H9 (cell line): ENCODE data around the gene ROR1. TPM values are rescaled to one million over a fixed set of nuclear protein-coding genes. Genes with fewer than 3 reads are reported as not detected.
A peak's percentile ranks its signal among the peaks of the same experiment; 100 is the strongest.

Experiments used
- DNase-seq: peaks from one replicate; pipeline ENCODE4 v3.0.0-alpha.2; 2017
- H2AFZ ChIP-seq: one replicate; pipeline ENCODE4 v1.6.1; 2013; ENCODE audit warnings: mild to moderate bottlenecking, low read length, control low read depth, moderate library complexity
- H2AK5ac ChIP-seq: 2 replicates; pipeline ENCODE4 v1.6.1; 2013; ENCODE audit warnings: low read length, control low read depth, mixed read lengths; ENCODE audit not compliant: insufficient read length
- H2BK120ac ChIP-seq: one replicate; pipeline ENCODE4 v1.6.1; 2013; ENCODE audit warnings: low read depth, mild to moderate bottlenecking, low read length, control low read depth, inconsistent platforms; ENCODE audit not compliant: poor library complexity, severe bottlenecking
- H2BK12ac ChIP-seq: 2 replicates; pipeline ENCODE4 v1.6.1; 2013; ENCODE audit warnings: low read length, control low read depth, mixed read lengths, low read depth; ENCODE audit not compliant: insufficient read length
- H2BK15ac ChIP-seq: 2 replicates; pipeline ENCODE4 v1.6.1; 2013; ENCODE audit warnings: low read depth, low read length, control low read depth
- H2BK20ac ChIP-seq: one replicate; pipeline ENCODE4 v1.6.1; 2013; ENCODE audit warnings: low read depth, mild to moderate bottlenecking, low read length, control low read depth, inconsistent platforms; ENCODE audit not compliant: poor library complexity, severe bottlenecking
- H2BK5ac ChIP-seq: 2 replicates; pipeline ENCODE4 v1.6.1; 2013; ENCODE audit warnings: low read length, control low read depth, mixed read lengths; ENCODE audit not compliant: insufficient read length
- H3K14ac ChIP-seq: 2 replicates; pipeline ENCODE4 v1.6.1; 2013; ENCODE audit warnings: low read length, control low read depth; ENCODE audit not compliant: insufficient read depth
- H3K18ac ChIP-seq: 2 replicates; pipeline ENCODE4 v1.6.1; 2013; ENCODE audit warnings: low read depth, mild to moderate bottlenecking, mixed read lengths, low read length, control low read depth; ENCODE audit not compliant: insufficient read length
- H3K23ac ChIP-seq: 2 replicates; pipeline ENCODE4 v1.6.1; 2013; ENCODE audit warnings: low read length, control low read depth, mixed read lengths, low read depth; ENCODE audit not compliant: insufficient read length
- H3K23me2 ChIP-seq: 2 replicates; pipeline ENCODE4 v1.6.1; 2013; ENCODE audit warnings: low read depth, mild to moderate bottlenecking, mixed read lengths, low read length, control low read depth; ENCODE audit not compliant: insufficient read length, poor library complexity, severe bottlenecking
- H3K27ac ChIP-seq: 2 replicates; pipeline ENCODE4 v1.5.1; 2013; ENCODE audit warnings: low read length, control low read depth, mixed read lengths, low read depth; ENCODE audit not compliant: insufficient read length
- H3K27me3 ChIP-seq: 2 replicates; pipeline ENCODE4 v1.6.1; 2013; ENCODE audit warnings: low read length, control low read depth, inconsistent platforms; ENCODE audit not compliant: insufficient read depth
- H3K4ac ChIP-seq: 2 replicates; pipeline ENCODE4 v1.6.1; 2013; ENCODE audit warnings: low read depth, mild to moderate bottlenecking, control low read depth, inconsistent platforms, low read length, moderate library complexity
- H3K4me1 ChIP-seq: 2 replicates; pipeline ENCODE4 v1.6.1; 2013; ENCODE audit warnings: low read length, control low read depth, inconsistent platforms; ENCODE audit not compliant: insufficient read depth
- H3K4me2 ChIP-seq: 2 replicates; pipeline ENCODE4 v1.6.1; 2013; ENCODE audit warnings: low read length, control low read depth, mixed read lengths; ENCODE audit not compliant: insufficient read length, insufficient read depth
- H3K56ac ChIP-seq: 2 replicates; pipeline ENCODE4 v1.6.1; 2013; ENCODE audit warnings: low read depth, mild to moderate bottlenecking, mixed read lengths, low read length, control low read depth; ENCODE audit not compliant: insufficient read length
- H3K79me1 ChIP-seq: 2 replicates; pipeline ENCODE4 v1.6.1; 2013; ENCODE audit warnings: low read depth, mild to moderate bottlenecking, moderate library complexity, low read length, control low read depth, inconsistent platforms; ENCODE audit not compliant: insufficient read depth, poor library complexity, severe bottlenecking
- H3K79me2 ChIP-seq: 2 replicates; pipeline ENCODE4 v1.6.1; 2013; ENCODE audit warnings: low read length, control low read depth, inconsistent platforms; ENCODE audit not compliant: insufficient read depth
- H3K9ac ChIP-seq: 2 replicates; pipeline ENCODE4 v1.6.1; 2013; ENCODE audit warnings: low read length, control low read depth, mixed read lengths; ENCODE audit not compliant: insufficient read length; ENCODE audit errors: extremely low read depth
- H3K9me3 ChIP-seq: one replicate; pipeline ENCODE4 v1.6.1; 2013; ENCODE audit warnings: low read depth, low read length, inconsistent platforms; ENCODE audit not compliant: control insufficient read depth
- H3T11ph ChIP-seq: one replicate; pipeline ENCODE4 v1.6.1; 2013; ENCODE audit warnings: mild to moderate bottlenecking, low read length, control low read depth, inconsistent platforms
- H4K20me1 ChIP-seq: one replicate; pipeline ENCODE4 v1.6.1; 2013; ENCODE audit not compliant: control insufficient read depth, insufficient read length, insufficient read depth
- H4K5ac ChIP-seq: 2 replicates; pipeline ENCODE4 v1.6.1; 2013; ENCODE audit warnings: low read depth, mild to moderate bottlenecking, mixed read lengths, low read length, control low read depth; ENCODE audit not compliant: insufficient read length
- H4K8ac ChIP-seq: replicated peaks from 2 replicates; pipeline ENCODE4 v1.6.1; 2013; ENCODE audit warnings: low read length, control low read depth, mixed read lengths, low read depth; ENCODE audit not compliant: insufficient read length
- H4K91ac ChIP-seq: 2 replicates; pipeline ENCODE4 v1.6.1; 2013; ENCODE audit warnings: low read depth, mild to moderate bottlenecking, moderate library complexity, mixed read lengths, low read length, control low read depth; ENCODE audit not compliant: insufficient read length
- H3K27ac Mint-ChIP-seq, 3 experiments: 2 replicates in 2 of 3; 3 replicates in 1 of 3; pipeline ENCODE4 v1.8.0; 2020 to 2021; ENCODE audit warnings: mixed read lengths in 3 of 3, mild to moderate bottlenecking in 1 of 3, moderate library complexity in 1 of 3
- H3K27me3 Mint-ChIP-seq: 2 replicates; pipeline ENCODE4 v1.8.0; 2021; ENCODE audit warnings: low read depth, mild to moderate bottlenecking, moderate library complexity, mixed read lengths
- H3K36me3 Mint-ChIP-seq, 3 experiments: 2 replicates in 2 of 3; 3 replicates in 1 of 3; pipeline ENCODE4 v1.8.0; 2020 to 2021; ENCODE audit warnings: low read depth in 3 of 3, mixed read lengths in 3 of 3; ENCODE audit not compliant: insufficient read depth in 1 of 3
- H3K4me1 Mint-ChIP-seq, 2 experiments: 2 replicates each; pipeline ENCODE4 v1.8.0; 2020; ENCODE audit warnings: mixed read lengths in 2 of 2
- H3K4me3 Mint-ChIP-seq, 2 experiments: 2 replicates in 1 of 2; 3 replicates in 1 of 2; pipeline ENCODE4 v1.8.0; 2020 to 2021; ENCODE audit warnings: mild to moderate bottlenecking in 2 of 2, mixed read lengths in 2 of 2, moderate library complexity in 1 of 2
- H3K9me3 Mint-ChIP-seq, 2 experiments: 2 replicates in 1 of 2; 3 replicates in 1 of 2; pipeline ENCODE4 v1.8.0; 2020; ENCODE audit warnings: mild to moderate bottlenecking in 2 of 2, mixed read lengths in 2 of 2, moderate library complexity in 1 of 2
- CTCF ChIP-seq: fragments of 200-600 bp; sonication (generic); conservative IDR thresholded peaks from 3 replicates; pipeline ENCODE4 v1.8.0; 2021; ENCODE audit warnings: antibody characterized with exemption, mild to moderate bottlenecking
- WGBS: extraction: QIAGEN DNeasy Blood & Tissue Kit; methylation state at CpG from one replicate; pipeline ENCODE4 v1.1.7; 2013; ENCODE audit warnings: missing lambda C conversion rate, low lambda C conversion rate, mixed read lengths; ENCODE audit not compliant: insufficient read length; ENCODE audit errors: extremely low coverage; 5-methylcytosine and 5-hydroxymethylcytosine counted together
- total RNA-seq: library from RNA; stranded (reverse); gene quantifications from 2 replicates; pipeline ENCODE4 v1.2.1, GENCODE V29; 2021

Gene ROR1
- total RNA-seq, 1 experiment from 2014 or later: 75.9 TPM

GRCh38 chr1:63923302-63923701, 149.5 kb downstream of the ROR1 start:
- Histone ChIP-seq H2AFZ (no peak overlapping the region), H4K20me1 (no peaks in the 10 kb centered on the region), H2BK20ac (no peak overlapping the region), H3K9me3 (no peaks in the 10 kb centered on the region), H3K9ac (no peak overlapping the region), H2BK5ac (no peak overlapping the region), H2BK120ac (no peak overlapping the region), H3K4me1 (peaks cover 10% of the 10 kb centered on the region; the same call in 1 of the 2 replicates), H3K4me2 (no peak overlapping the region), H3K4ac (no peak overlapping the region), H4K91ac (no peak overlapping the region), H3K56ac (no peak overlapping the region), H4K5ac (no peak overlapping the region), H2BK15ac (no peak overlapping the region), H3K79me1 (peaks cover 4% of the 10 kb centered on the region), H3K23ac (no peak overlapping the region), H4K8ac (no peak overlapping the region), H3K27me3 (no peaks in the 10 kb centered on the region), H3K23me2 (no peaks in the 10 kb centered on the region), H3K27ac (no peak overlapping the region), H2AK5ac (no peak overlapping the region), H3K18ac (no peak overlapping the region), H3K79me2 (peaks cover 23% of the 10 kb centered on the region; the same call in 1 of the 2 replicates), H3K14ac (no peak overlapping the region), H2BK12ac (no peak overlapping the region), H3T11ph (no peak overlapping the region)
- no peak overlapping the region for H3K4me3 Mint-ChIP-seq
- peaks cover 2% of the 10 kb centered on the region in 2 experiments; a peak in 2 of 5 replicates for H3K9me3 Mint-ChIP-seq
- H3K4me1 Mint-ChIP-seq: peaks cover 44 to 59% of the 10 kb centered on the region in 2 experiments
- no CpG with 5 or more reads among the region's 2 CpGs for WGBS
- peaks cover 0 to 4% (median 3%) of the 10 kb centered on the region in 3 experiments; a peak in 6 of 7 replicates for H3K36me3 Mint-ChIP-seq
- no peaks in the 10 kb centered on the region for H3K27me3 Mint-ChIP-seq
- no peak for DNase-seq
- TF ChIP-seq CTCF: no peak
- H3K27ac Mint-ChIP-seq: peak overlapping the region in 2 of 3 experiments; percentile 5 to 39; a peak in 2 of 7 replicates
